Measurements from ENCODE around the gene ATP8B4.

ATP8B4 gene

GRCh38 chr15:49809894-49810609 lies 309.0 kb downstream of the ATP8B4 start:
- DNase-seq (ENCODE audit: low read depth) = no peak

- DNase-seq (ENCODE audit: low read depth) = no peak
These were observed 310.7 kb downstream of the ATP8B4 start for GRCh38 chr15:49808341-49808740.

Measured in CMK (cell line).